ENCODE results near the gene DDA1. TPM values are rescaled to one million over a fixed set of nuclear protein-coding genes. Genes with fewer than 3 reads are reported as not detected.

Gene DDA1
- total and polyA plus RNA-seq, 9 of the 15 experiments (the other 6 are each of a cell fraction or from before 2014, with no cell fraction given): 1.4 to 83.8 (median 33.8) TPM

DNA sequence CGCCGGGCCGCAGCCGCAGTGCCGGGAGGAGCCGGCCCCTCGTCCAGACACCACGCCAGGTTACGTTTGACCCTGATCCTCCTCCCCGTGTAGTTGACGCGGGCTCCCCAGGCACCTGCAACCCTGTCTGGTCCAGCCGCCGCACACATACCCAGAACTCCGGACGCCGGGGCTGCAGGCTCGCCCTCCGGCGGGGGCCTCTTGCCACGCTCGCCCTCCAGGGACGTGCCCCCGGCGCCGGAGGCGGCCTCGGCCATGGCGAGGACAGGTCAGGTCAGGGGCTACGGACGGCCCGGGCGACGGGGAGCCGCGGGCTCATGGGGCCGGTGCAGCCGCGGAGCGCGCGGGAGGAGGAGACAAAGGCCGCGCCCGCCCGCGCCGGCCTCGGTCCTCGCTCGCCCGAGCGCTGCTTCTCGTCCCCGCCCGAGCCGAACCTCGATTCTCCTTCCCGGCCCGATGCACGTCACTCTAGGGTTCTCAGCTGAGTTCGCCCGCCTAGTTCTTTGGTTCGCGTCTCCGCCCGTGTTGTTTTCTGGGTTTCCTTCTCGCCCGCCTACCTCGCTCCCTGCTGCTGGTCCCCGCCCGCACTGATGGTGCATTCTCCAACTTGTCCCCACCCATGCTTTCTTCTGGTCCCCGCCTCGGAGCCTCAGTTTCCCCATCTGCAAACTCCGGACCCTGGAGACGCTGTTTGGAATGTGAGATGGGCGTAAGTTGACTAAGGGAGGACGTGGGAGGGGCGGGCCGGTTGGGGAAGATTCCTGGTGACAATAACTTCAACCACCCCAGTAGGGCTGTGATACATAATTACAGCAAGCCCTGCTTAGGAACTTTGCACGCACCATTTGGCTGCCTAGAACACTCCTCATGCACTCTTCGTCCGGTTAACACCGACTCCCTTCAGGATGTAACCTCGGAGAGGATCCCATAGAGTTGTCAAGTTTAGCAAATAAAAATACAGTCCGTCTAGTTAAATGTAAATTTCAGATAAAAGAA lies 25.3 kb downstream of the DDA1 start, which contains the start of gene ANO8 (continued):
- TF ChIP-seq NCOA6 (IDR thresholded peaks at IDR 0.05) (no peak), ZC3H11A (IDR thresholded peaks at IDR 0.05; ENCODE audit: low read depth, low read length) (0 out of 2 replicates have a peak, but pooled peaks have one; percentile 67), ZNF518B (CRISPR knock-in tag; IDR thresholded peaks at IDR 0.05) (no peak), MAZ (CRISPR knock-in tag; conservative IDR thresholded peaks at IDR 0.05 in 1 of 2, IDR thresholded peaks at IDR 0.05 in 1 of 2) (peak; percentile 94), POLR2B (IDR thresholded peaks at IDR 0.05; ENCODE audit: low read depth, partially characterized antibody) (no peak), MGA (IDR thresholded peaks at IDR 0.05) (no peak), ZBTB7A (IDR thresholded peaks at IDR 0.05; ENCODE audit: borderline replicate concordance, control insufficient read depth, low read depth, low read length) (peak; percentile 79), KDM2B (CRISPR knock-in tag; IDR thresholded peaks at IDR 0.05) (peak; percentile 94; the same call in 1 of the 2 replicates), ETV5 (CRISPR knock-in tag; IDR thresholded peaks at IDR 0.05; ENCODE audit: low read depth) (no peak; the same call in 1 of the 2 replicates)

Measured in K562 (cell line).